IMR-90 (cell line): ENCODE data around the gene TRA2A. TPM values are rescaled to one million over a fixed set of nuclear protein-coding genes. Genes with fewer than 3 reads are reported as not detected.

Experiments used
- ATAC-seq: fragments of 200-7000 bp; cut with Tn5 transposase; 2 replicates; pipeline ENCODE4 v1.9.1; 2020; ENCODE audit warnings: low read depth, mild to moderate bottlenecking, moderate library complexity
- BruUV-seq: library from RNA; stranded (reverse); fragments of 400-500 nt; replicated peaks from 2 replicates; lab custom pipeline; 2021; lab: Mats Ljungman, UMichigan
- CTCF ChIA-PET: fragments of 300-600 bp; formaldehyde crosslinking; extraction: SDS; loops from one replicate; lab custom pipeline; 2021; ENCODE audit warnings: antibody characterized with exemption; lab: Yijun Ruan, JAX
- POLR2A ChIA-PET: fragments of 300-600 bp; sonication (Branson Sonifier 250); formaldehyde crosslinking; loops from one replicate; lab custom pipeline; 2022; ENCODE audit warnings: antibody characterized with exemption; ENCODE audit not compliant: unreplicated experiment; lab: Charles Lee
- DNase-seq: peaks from one replicate; pipeline ENCODE4 v3.0.0; 2013
- H2AFZ ChIP-seq: replicated peaks from 2 replicates; pipeline ENCODE3; 2013; ENCODE audit warnings: low read length, mild to moderate bottlenecking; ENCODE audit not compliant: poor library complexity
- H2AK5ac ChIP-seq: 2 replicates; pipeline ENCODE4 v1.6.1; 2013; ENCODE audit warnings: low read depth, low read length, inconsistent platforms
- H2AK9ac ChIP-seq: replicated peaks from 2 replicates; pipeline ENCODE3; 2013; ENCODE audit warnings: mild to moderate bottlenecking, low read depth, low read length, moderate library complexity; ENCODE audit not compliant: poor library complexity
- H2BK120ac ChIP-seq: 2 replicates; pipeline ENCODE4 v1.6.1; 2013; ENCODE audit warnings: low read depth, low read length, inconsistent platforms
- H2BK15ac ChIP-seq: 3 replicates; pipeline ENCODE4 v1.6.1; 2013; ENCODE audit warnings: low read depth, low read length, inconsistent platforms
- H2BK20ac ChIP-seq: 2 replicates; pipeline ENCODE4 v1.6.1; 2013; ENCODE audit warnings: low read depth, mild to moderate bottlenecking, inconsistent platforms, low read length, moderate library complexity
- H2BK5ac ChIP-seq: 2 replicates; pipeline ENCODE4 v1.6.1; 2013; ENCODE audit warnings: mild to moderate bottlenecking, low read depth, low read length, inconsistent platforms; ENCODE audit not compliant: poor library complexity, severe bottlenecking
- H3K14ac ChIP-seq: replicated peaks from 2 replicates; pipeline ENCODE4 v1.6.1; 2013; ENCODE audit warnings: low read depth, low read length, inconsistent platforms
- H3K18ac ChIP-seq: 2 replicates; pipeline ENCODE4 v1.6.1; 2013; ENCODE audit warnings: low read depth, low read length, control low read depth
- H3K23ac ChIP-seq: 2 replicates; pipeline ENCODE4 v1.6.1; 2013; ENCODE audit warnings: low read depth, low read length, inconsistent platforms
- H3K27ac ChIP-seq: 2 replicates; pipeline ENCODE4 v1.5.1; 2013; ENCODE audit warnings: mild to moderate bottlenecking, control low read depth, low read length; ENCODE audit not compliant: insufficient read depth
- H3K27me3 ChIP-seq: 2 replicates; pipeline ENCODE4 v1.6.1; 2013; ENCODE audit warnings: low read length; ENCODE audit not compliant: control insufficient read depth, insufficient read depth
- H3K36me3 ChIP-seq: 2 replicates; pipeline ENCODE4 v1.6.1; 2013; ENCODE audit warnings: low read length, mixed read lengths; ENCODE audit not compliant: control insufficient read depth, insufficient read depth
- H3K4ac ChIP-seq: 2 replicates; pipeline ENCODE4 v1.6.1; 2013; ENCODE audit warnings: low read depth, low read length, inconsistent platforms
- H3K4me1 ChIP-seq: 2 replicates; pipeline ENCODE4 v1.6.1; 2013; ENCODE audit warnings: low read length, mixed read lengths; ENCODE audit not compliant: control insufficient read depth, insufficient read depth
- H3K4me2 ChIP-seq: 2 replicates; pipeline ENCODE4 v1.6.1; 2013; ENCODE audit warnings: low read depth, mild to moderate bottlenecking, control low read depth, low read length, moderate library complexity
- H3K4me3 ChIP-seq: 2 replicates; pipeline ENCODE4 v1.5.1; 2013; ENCODE audit warnings: low read depth, mild to moderate bottlenecking, control low read depth, low read length, moderate library complexity; ENCODE audit not compliant: insufficient read depth
- H3K56ac ChIP-seq: 2 replicates; pipeline ENCODE4 v1.6.1; 2013; ENCODE audit warnings: low read length, inconsistent platforms; ENCODE audit not compliant: insufficient read depth; ENCODE audit errors: extremely low read depth
- H3K79me1 ChIP-seq, 2 experiments: 2 replicates each; pipeline ENCODE4 v1.6.1; 2013; ENCODE audit warnings: low read length in 2 of 2, inconsistent platforms in 1 of 2, low read depth in 1 of 2
- H3K9ac ChIP-seq: 2 replicates; pipeline ENCODE4 v1.6.1; 2013; ENCODE audit warnings: low read depth, low read length, control low read depth
- H3K9me1 ChIP-seq: 2 replicates; pipeline ENCODE4 v1.6.1; 2013; ENCODE audit warnings: low read length, inconsistent platforms; ENCODE audit not compliant: insufficient read depth
- H3K9me3 ChIP-seq: 2 replicates; pipeline ENCODE4 v1.6.1; 2013; ENCODE audit warnings: low read length; ENCODE audit not compliant: control insufficient read depth, insufficient read depth
- H4K20me1 ChIP-seq: 2 replicates; pipeline ENCODE4 v1.6.1; 2013; ENCODE audit warnings: low read length, inconsistent platforms; ENCODE audit not compliant: insufficient read depth
- H4K5ac ChIP-seq: 2 replicates; pipeline ENCODE4 v1.6.1; 2013; ENCODE audit warnings: mild to moderate bottlenecking, low read depth, low read length, control low read depth
- H4K8ac ChIP-seq, 2 experiments: 2 replicates each; pipeline ENCODE4 v1.6.1; 2013; ENCODE audit warnings: low read depth in 2 of 2, low read length in 2 of 2, control low read depth in 1 of 2, inconsistent platforms in 1 of 2
- H4K91ac ChIP-seq: 2 replicates; pipeline ENCODE4 v1.6.1; 2013; ENCODE audit warnings: low read depth, low read length, inconsistent platforms; ENCODE audit not compliant: insufficient read depth
- BHLHE40 ChIP-seq: fragments of 150-350 bp; IDR thresholded peaks from 2 replicates; pipeline ENCODE4 v1.6.1; 2016; ENCODE audit warnings: mild to moderate bottlenecking, low read depth, low read length
- CEBPB ChIP-seq: IDR thresholded peaks from 2 replicates; pipeline ENCODE4 v1.6.1; 2012; ENCODE audit warnings: low read depth, low read length, improper control_type of control experiment
- CHD1 ChIP-seq: IDR thresholded peaks from 2 replicates; pipeline ENCODE4 v1.6.1; 2012; ENCODE audit warnings: low read depth, low read length, improper control_type of control experiment
- MAFK ChIP-seq: IDR thresholded peaks from 2 replicates; pipeline ENCODE4 v1.6.1; 2012; ENCODE audit warnings: low read depth, low read length, improper control_type of control experiment
- MAZ ChIP-seq: IDR thresholded peaks from 2 replicates; pipeline ENCODE4 v1.6.1; 2012; ENCODE audit warnings: low read depth, mild to moderate bottlenecking, low read length, improper control_type of control experiment, moderate library complexity, borderline replicate concordance
- MXI1 ChIP-seq: IDR thresholded peaks from 2 replicates; pipeline ENCODE4 v1.6.1; 2012; ENCODE audit warnings: low read depth, mild to moderate bottlenecking, low read length, moderate library complexity, borderline replicate concordance
- POLR2A ChIP-seq: IDR thresholded peaks from 2 replicates; pipeline ENCODE4 v1.6.1; 2012; ENCODE audit warnings: mild to moderate bottlenecking, low read depth, low read length
- RAD21 ChIP-seq: IDR thresholded peaks from 2 replicates; pipeline ENCODE4 v1.6.1; 2012; ENCODE audit warnings: low read length, improper control_type of control experiment
- SMC3 ChIP-seq: fragments of 150-350 bp; IDR thresholded peaks from 2 replicates; pipeline ENCODE4 v1.6.1; 2016; ENCODE audit warnings: low read depth, mild to moderate bottlenecking, antibody characterized with exemption, low read length, moderate library complexity
- dilution Hi-C: fragments of 300-500 bp; cut with HindIII; formaldehyde crosslinking; loops from one replicate; pipeline ENCODE4 v1.14.3; 2018; ENCODE audit warnings: low sequenced_read_pairs; ENCODE audit not compliant: unreplicated experiment
- in situ Hi-C: fragments of 300-500 bp; cut with MboI; formaldehyde crosslinking; loops from 3 replicates; pipeline ENCODE4 v1.14.3; 2019; ENCODE audit warnings: low sequenced_read_pairs, inconsistent platforms, mixed read lengths
- intact Hi-C: fragments of 100-400 bp; cut with micrococcal nuclease; formaldehyde crosslinking; loops from 2 replicates; pipeline ENCODE4 v1.10.0; 2022
- polyA plus RNA-seq, 3 experiments: library from polyadenylated mRNA; depleted of rRNA; stranded (reverse); fragments of >200 nt; gene quantifications; 2 replicates each; pipeline ENCODE4 v1.2.3, GENCODE V29; 2012; ENCODE audit warnings: low replicate concordance in 1 of 3
- total RNA-seq: library from RNA; depleted of rRNA; stranded (reverse); fragments of >200 nt; gene quantifications from 2 replicates; pipeline ENCODE4 v1.2.3, GENCODE V29; 2012
- TF ChIP-seq, protein P1 (sequence below): fragments of 150-350 bp; IDR thresholded peaks from 2 replicates; pipeline ENCODE4 v1.6.1; 2017; ENCODE audit warnings: mild to moderate bottlenecking, antibody characterized with exemption, low read length, low read depth
- TF ChIP-seq, protein P2 (sequence below): conservative IDR thresholded peaks from 2 replicates; pipeline ENCODE4 v1.5.1; 2012; ENCODE audit warnings: mild to moderate bottlenecking, low read depth, low read length, improper control_type of control experiment

The TRA2A gene
- total and polyA plus RNA-seq, 2 of the 4 experiments (the other 2 are of a cell fraction), result 44.3 to 77.3 TPM

DNA sequence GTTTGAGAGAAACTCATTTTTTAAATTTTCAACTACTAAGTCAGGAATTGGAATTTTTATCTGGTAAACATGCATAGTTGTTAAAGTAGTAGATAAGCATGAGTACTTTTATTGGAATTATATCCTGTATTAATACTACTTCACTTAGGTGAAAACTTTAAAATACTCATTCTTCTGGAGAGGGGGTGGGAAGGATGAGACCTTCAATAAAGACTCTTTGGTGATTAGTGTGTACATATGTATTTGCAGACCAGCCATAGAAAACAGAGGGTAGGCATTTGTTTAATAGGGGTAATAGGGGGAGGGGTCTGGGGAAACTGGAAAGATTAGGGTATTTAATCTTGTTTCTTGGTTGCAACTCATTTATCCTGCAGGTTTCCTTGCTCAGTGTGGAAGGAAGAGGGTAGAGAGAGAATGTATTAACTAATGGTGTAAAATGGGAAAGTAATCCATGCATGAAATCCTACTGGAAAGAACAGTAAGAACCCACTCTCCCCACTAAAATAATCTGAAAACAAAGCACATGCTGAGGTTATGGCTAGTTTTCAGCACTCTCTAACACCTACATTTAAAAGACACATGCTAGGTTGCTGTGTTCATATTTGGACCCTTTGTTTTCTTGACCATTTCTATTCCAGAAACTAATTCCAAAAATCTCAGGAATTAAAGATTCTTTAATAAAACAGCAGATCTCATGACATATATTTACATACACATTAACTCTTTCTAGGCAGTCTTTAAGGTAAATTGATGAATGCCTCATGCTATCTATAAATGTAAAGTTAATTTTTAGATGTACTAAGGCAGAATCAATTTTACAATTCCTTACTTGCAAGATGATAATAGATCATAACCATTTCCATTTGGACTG, 55.3 kb downstream of the TRA2A start:
- Histone ChIP-seq H4K8ac (no peak overlapping the region; a peak in 1 of 4 replicates), H2BK15ac (no peak overlapping the region), H4K20me1 (no peaks in the 10 kb centered on the region), H3K27me3 (no peaks in the 10 kb centered on the region), H3K23ac (peak overlapping the region; percentile 41; the same call in 1 of the 2 replicates), H3K27ac (no peak overlapping the region), H3K18ac (no peak overlapping the region), H3K36me3 (no peaks in the 10 kb centered on the region), H2AK9ac (no peak overlapping the region), H2BK120ac (peak overlapping the region; percentile 71), H3K9me1 (no peaks in the 10 kb centered on the region), H3K4me3 (no peak overlapping the region), H2AFZ (no peak overlapping the region), H3K56ac (no peak overlapping the region), H3K14ac (no peak overlapping the region), H3K79me1 (peaks cover 0 to 16% of the 10 kb centered on the region in 2 experiments; a peak in 3 of 4 replicates), H2BK5ac (peak overlapping the region; percentile 1), H2AK5ac (no peak overlapping the region), H4K91ac (no peak overlapping the region), H3K9ac (no peak overlapping the region), H3K9me3 (no peaks in the 10 kb centered on the region), H3K4me2 (peak overlapping the region; percentile 34; the same call in 1 of the 2 replicates), H2BK20ac (peak overlapping the region; percentile 38; the same call in 1 of the 2 replicates), H3K4me1 (peaks cover 2% of the 10 kb centered on the region; the same call in 1 of the 2 replicates), H4K5ac (no peak overlapping the region), H3K4ac (no peak overlapping the region)
- intact Hi-C loops, result loop anchor here (10.0 kb wide), 1 partner anchor 292 kb away; the partner anchor contains the start of gene NUP42
- POLR2A ChIA-PET, result no interaction called here
- BruUV-seq, result no TSS peak
- dilution Hi-C loops, result no loop called here
- no peak for ATAC-seq
- in situ Hi-C loops, result no loop called here
- TF ChIP-seq BHLHE40 (no peak), SMC3 (no peak), CEBPB (no peak), MAFK (no peak), MAZ (no peak), RAD21 (no peak), MXI1 (no peak), POLR2A (no peak), CHD1 (no peak)
- TF ChIP-seq, protein P1, sequence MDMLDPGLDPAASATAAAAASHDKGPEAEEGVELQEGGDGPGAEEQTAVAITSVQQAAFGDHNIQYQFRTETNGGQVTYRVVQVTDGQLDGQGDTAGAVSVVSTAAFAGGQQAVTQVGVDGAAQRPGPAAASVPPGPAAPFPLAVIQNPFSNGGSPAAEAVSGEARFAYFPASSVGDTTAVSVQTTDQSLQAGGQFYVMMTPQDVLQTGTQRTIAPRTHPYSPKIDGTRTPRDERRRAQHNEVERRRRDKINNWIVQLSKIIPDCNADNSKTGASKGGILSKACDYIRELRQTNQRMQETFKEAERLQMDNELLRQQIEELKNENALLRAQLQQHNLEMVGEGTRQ, result no peak
- TF ChIP-seq, protein P2, sequence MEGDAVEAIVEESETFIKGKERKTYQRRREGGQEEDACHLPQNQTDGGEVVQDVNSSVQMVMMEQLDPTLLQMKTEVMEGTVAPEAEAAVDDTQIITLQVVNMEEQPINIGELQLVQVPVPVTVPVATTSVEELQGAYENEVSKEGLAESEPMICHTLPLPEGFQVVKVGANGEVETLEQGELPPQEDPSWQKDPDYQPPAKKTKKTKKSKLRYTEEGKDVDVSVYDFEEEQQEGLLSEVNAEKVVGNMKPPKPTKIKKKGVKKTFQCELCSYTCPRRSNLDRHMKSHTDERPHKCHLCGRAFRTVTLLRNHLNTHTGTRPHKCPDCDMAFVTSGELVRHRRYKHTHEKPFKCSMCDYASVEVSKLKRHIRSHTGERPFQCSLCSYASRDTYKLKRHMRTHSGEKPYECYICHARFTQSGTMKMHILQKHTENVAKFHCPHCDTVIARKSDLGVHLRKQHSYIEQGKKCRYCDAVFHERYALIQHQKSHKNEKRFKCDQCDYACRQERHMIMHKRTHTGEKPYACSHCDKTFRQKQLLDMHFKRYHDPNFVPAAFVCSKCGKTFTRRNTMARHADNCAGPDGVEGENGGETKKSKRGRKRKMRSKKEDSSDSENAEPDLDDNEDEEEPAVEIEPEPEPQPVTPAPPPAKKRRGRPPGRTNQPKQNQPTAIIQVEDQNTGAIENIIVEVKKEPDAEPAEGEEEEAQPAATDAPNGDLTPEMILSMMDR, result no peak
- DNase-seq, result no peak
- CTCF ChIA-PET, result interaction anchor here (0.6 kb wide), 1 partner anchor 71 kb away, joined by 3 read pairs; no protein-coding TSS in a partner anchor
